NB4 (cell line): ENCODE results near the gene ARHGAP25.

Source experiments
- DNase-seq: peaks from one replicate; pipeline ENCODE4 v3.0.0; 2010; ENCODE audit warnings: low read depth
- H3K4me3 ChIP-seq: one replicate; pipeline ENCODE4 v1.5.1; 2011; ENCODE audit warnings: mild to moderate bottlenecking, low read depth, low read length, moderate library complexity
- MYC ChIP-seq: IDR thresholded peaks from 2 replicates; pipeline ENCODE4 v1.6.1; 2011; ENCODE audit warnings: low read depth, low read length
- POLR2A ChIP-seq: IDR thresholded peaks from 2 replicates; pipeline ENCODE4 v1.6.1; 2011; ENCODE audit warnings: mild to moderate bottlenecking; ENCODE audit not compliant: insufficient read length; ENCODE audit errors: extremely low read depth
- TF ChIP-seq, protein P1 (sequence below): IDR thresholded peaks from 2 replicates; pipeline ENCODE4 v1.6.1; 2011; ENCODE audit warnings: low read depth, low read length
- TF ChIP-seq, protein P2 (sequence below): IDR thresholded peaks from one replicate; pipeline ENCODE4 v1.5.1; 2012; ENCODE audit warnings: low read depth, low read length

The ARHGAP25 gene

DNA sequence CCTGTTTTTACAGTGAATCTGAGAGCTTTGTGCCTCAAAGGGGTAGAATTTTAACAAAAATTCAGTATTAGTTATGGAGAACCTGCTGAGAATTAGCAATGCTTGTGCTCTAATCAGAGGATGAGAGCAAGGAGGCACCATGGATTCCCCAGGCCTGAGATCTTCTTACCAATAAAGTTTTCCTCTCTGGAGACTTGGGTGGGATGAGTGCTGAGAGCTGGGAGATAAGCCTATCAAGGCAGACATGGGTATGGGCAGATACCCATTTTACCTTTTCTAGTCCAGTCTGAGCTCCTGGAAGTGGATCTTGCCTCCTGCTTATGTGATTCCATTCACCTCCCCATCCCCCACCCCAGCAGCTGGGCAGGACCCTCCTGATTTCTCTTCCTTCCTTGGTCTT is 82.7 kb downstream of the ARHGAP25 start:
- H3K4me3 ChIP-seq = no peak overlapping the region
- no peak for DNase-seq

DNA sequence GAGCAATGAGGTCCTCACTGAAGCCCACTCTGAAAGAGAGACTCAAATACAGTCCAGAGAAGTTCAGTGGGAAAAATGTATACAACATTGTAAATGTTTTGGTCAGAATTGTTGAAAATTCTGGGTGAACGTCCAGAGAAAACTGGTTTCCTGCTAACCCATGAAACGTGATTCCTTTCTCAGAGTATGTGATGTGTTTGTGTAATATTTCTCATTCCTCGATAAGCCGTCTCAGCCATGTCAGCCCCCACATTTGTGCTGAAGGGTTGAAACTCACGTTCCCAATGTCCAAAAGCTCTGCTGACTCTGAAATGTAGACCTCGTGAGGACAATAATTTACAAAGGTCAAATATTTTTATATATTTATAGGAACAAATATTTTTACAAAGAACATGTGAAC is 84.9 kb downstream of the ARHGAP25 start:
- DNase-seq = no peak
- TF ChIP-seq, protein P1, sequence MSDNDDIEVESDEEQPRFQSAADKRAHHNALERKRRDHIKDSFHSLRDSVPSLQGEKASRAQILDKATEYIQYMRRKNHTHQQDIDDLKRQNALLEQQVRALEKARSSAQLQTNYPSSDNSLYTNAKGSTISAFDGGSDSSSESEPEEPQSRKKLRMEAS = no peak
- no peak for TF ChIP-seq MYC
- H3K4me3 ChIP-seq = no peak overlapping the region

More for the DNA sequence above, 82.7 kb downstream of the ARHGAP25 start:
- no peak for TF ChIP-seq POLR2A
- TF ChIP-seq, protein P1 = no peak
- no peak for TF ChIP-seq MYC
- TF ChIP-seq, protein P2, sequence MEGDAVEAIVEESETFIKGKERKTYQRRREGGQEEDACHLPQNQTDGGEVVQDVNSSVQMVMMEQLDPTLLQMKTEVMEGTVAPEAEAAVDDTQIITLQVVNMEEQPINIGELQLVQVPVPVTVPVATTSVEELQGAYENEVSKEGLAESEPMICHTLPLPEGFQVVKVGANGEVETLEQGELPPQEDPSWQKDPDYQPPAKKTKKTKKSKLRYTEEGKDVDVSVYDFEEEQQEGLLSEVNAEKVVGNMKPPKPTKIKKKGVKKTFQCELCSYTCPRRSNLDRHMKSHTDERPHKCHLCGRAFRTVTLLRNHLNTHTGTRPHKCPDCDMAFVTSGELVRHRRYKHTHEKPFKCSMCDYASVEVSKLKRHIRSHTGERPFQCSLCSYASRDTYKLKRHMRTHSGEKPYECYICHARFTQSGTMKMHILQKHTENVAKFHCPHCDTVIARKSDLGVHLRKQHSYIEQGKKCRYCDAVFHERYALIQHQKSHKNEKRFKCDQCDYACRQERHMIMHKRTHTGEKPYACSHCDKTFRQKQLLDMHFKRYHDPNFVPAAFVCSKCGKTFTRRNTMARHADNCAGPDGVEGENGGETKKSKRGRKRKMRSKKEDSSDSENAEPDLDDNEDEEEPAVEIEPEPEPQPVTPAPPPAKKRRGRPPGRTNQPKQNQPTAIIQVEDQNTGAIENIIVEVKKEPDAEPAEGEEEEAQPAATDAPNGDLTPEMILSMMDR = no peak

DNA sequence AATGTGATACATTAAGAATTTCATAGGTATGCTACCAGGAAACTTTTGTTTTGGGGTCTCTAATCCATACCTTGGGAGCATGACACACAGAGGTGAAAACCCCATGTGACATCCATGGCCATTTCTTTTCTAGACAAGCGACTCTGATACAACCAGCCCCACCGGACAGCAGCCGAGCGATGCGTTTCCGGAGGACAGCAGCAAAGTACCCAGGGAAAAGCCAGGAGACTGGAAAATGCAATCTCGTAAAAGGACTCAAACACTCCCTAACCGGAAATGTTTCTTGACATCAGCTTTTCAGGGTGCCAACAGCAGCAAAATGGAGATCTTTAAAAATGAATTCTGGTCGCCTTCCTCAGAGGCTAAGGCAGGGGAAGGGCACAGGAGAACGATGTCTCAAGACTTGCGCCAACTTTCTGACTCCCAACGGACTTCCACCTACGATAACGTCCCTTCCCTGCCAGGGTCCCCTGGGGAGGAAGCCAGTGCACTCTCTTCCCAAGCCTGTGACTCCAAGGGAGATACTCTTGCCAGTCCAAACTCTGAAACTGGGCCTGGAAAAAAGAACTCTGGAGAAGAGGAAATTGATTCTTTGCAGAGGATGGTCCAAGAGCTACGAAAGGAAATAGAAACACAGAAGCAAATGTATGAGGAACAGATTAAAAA is 87.7 kb downstream of the ARHGAP25 start:
- no peak for DNase-seq
- TF ChIP-seq, protein P1 = no peak
- TF ChIP-seq POLR2A (no peak), MYC (no peak)
- TF ChIP-seq, protein P2 = no peak
- no peak overlapping the region for H3K4me3 ChIP-seq

DNA sequence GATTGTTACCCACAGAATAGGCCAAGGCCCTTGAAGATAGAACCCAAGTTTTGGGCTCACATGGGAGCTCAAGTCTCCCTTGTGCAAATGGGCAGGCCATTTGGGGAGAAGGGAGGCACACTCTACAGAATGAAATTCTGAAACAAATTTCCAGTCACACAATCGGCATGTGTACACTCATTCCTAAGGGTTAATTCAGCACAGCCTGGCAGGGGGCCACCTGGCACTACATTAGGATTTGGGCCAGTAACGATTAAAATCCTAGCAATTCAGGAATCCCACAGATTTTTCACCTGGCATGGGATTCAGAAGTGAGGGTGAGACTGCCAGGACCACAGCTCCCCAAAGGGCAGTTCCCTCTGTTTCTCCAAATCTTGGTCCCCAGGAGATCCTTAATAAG is 90.2 kb downstream of the ARHGAP25 start:
- TF ChIP-seq, protein P1 = no peak
- TF ChIP-seq, protein P2 = no peak
- TF ChIP-seq MYC = no peak
- TF ChIP-seq POLR2A = no peak
- no peak overlapping the region for H3K4me3 ChIP-seq
- no peak for DNase-seq

DNA sequence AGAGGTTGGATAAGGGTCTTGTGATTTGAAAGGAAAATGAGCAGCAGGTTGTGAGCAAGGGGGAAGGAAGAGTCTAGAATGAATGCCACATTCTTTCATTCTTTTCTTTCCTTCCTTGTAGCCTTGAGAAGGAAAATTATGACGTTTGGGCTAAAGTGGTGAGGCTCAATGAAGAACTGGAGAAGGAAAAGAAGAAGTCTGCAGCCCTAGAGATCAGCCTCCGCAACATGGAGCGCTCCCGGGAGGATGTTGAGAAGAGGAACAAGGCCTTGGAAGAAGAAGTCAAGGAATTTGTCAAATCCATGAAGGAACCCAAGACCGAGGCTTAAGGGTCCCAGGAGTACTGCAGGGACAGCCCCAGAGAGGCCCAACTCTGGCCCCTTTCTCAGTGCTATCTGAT is 91.3 kb downstream of the ARHGAP25 start:
- no peak for DNase-seq
- H3K4me3 ChIP-seq = no peak overlapping the region
- TF ChIP-seq, protein P2 = no peak
- TF ChIP-seq, protein P1 = no peak

DNA sequence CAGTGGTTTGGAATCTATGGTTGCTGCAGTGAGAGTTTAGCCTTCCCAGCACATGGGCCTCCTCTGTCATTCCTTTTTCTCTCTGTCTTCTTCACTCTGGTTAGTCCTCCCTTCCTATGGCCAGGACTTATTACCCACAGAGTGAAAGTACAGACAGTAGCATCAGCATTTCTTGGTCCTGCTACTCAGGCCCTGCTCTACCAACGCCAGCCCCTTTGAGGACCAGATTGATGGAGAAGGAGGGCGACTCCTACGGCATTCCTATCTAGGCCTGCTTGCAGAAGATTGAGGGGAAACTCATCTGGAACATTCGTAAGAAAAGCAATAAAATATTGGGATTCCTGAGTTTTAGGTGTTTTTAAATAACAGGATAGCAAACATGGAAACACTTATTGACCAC is 93.1 kb downstream of the ARHGAP25 start:
- no peak for DNase-seq
- no peak overlapping the region for H3K4me3 ChIP-seq
- TF ChIP-seq, protein P2 = no peak
- no peak for TF ChIP-seq POLR2A
